GM21360 (cell line): ENCODE data around the gene PRDM16.
"Not testable (repeated sequence)": the region's sequence is repeated elsewhere in the genome, so short reads cannot be mapped to it uniquely, and the experiment has no call there.

ENCODE experiments used
- ATAC-seq: cut with Tn5 transposase; IDR thresholded peaks from one replicate; pipeline ENCODE4 v1.9.1; 2021; ENCODE audit warnings: mild to moderate bottlenecking, moderate library complexity; ENCODE audit not compliant: unreplicated experiment

The PRDM16 gene

DNA sequence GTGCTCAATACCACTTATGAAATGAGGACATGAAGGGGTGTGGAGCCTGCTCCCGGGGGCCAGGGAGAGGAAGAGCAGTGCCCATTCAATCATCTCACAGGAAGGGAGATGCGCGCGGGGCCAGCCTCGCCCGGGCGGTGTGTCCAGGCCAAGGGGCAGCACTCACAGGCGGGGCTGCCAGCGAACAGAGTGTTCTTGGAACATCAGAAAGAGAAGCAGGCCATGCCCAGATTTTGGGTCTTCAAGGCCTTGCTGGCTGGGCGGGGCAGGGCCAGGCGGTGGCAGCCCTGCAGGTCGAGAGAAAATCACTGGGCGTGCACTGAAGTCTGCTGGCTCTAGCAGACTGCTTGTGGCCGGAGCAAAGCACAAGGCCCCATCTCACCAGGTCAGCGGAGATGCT lies 168.6 kb downstream of the PRDM16 start:
- no peak for ATAC-seq

DNA sequence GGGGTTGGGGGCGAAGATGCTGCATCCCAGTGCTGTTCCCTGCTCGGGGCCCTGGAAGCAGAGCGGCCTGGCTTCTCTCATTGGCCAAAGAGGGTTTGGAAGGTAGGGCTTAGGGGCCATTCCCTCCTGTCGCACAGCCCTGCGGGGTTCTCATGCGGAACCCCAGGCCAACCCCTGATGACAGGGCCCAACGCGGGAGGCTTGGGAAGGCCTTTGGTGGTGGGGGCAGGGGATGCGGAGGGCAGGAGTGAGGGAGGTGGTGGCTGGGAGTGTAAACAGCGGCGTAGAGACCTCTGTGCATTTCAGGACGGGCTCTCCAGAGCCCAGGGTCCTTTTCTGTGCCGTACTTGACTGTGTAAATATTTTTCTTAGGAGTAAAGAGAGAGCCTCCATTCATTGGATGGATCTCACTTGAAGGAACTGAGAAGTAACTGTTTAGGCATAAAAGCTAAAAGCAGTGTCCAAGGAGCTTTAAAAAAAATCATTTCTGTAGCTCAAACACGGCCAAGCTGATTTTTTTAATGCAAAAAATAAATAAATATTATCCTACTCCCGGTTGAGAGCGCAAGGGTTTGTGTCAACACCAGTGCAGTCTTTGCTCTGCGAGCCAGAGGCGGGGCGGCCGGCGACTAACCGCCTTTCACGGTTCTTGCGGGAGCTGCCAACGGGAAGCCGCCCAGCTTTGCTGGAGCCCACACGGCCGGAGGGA lies 169.1 kb downstream of the PRDM16 start:
- no peak for ATAC-seq

DNA sequence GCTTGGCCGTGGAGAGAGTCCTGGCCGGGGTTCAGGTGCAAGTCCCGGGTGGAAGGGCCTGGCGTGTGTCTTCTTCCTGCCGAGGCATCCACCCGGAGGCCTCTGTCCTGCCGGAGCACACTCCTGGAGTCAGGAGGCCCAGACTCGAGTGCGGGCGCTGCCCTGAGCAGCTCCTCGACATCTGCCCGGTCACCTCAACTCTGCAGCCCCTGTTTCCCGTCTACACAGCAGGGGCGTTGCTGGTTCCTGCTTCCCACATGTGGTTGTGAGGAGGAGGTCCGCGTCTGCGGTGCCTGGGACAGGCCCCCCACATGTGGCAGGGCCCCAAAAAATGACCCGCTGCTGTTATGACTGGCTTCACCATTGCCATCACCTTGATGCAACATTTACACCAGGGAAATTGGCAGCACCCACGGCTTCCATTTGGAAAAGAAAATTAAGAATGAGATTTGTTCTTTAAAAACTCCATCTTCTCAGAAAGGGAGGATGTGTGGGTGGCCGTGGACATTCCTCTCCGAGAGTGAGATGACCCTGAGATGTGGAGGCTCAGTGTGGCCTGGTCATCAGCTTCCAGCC lies 169.8 kb downstream of the PRDM16 start:
- ATAC-seq = no peak

DNA sequence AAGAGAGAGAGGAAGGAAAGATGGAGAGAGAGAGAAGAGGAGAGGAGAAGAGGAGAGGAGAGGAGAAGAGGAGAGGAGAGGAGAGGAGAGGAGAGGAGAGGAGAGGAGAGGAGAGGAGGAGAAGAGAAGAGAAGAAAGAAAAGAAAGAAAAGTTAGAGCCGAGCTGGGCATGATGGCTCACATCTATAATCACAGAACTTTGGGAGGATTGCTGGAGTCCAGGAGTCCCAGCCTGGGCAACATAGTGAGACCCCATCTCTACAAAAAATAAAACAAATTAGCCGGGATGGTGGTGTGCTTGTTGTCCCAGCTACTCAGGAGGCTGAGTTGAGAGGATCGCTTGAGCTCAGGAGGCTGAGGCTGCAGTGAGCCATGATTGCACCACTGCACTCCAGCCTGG lies 171.0 kb downstream of the PRDM16 start:
- not testable (repeated sequence) for ATAC-seq

DNA sequence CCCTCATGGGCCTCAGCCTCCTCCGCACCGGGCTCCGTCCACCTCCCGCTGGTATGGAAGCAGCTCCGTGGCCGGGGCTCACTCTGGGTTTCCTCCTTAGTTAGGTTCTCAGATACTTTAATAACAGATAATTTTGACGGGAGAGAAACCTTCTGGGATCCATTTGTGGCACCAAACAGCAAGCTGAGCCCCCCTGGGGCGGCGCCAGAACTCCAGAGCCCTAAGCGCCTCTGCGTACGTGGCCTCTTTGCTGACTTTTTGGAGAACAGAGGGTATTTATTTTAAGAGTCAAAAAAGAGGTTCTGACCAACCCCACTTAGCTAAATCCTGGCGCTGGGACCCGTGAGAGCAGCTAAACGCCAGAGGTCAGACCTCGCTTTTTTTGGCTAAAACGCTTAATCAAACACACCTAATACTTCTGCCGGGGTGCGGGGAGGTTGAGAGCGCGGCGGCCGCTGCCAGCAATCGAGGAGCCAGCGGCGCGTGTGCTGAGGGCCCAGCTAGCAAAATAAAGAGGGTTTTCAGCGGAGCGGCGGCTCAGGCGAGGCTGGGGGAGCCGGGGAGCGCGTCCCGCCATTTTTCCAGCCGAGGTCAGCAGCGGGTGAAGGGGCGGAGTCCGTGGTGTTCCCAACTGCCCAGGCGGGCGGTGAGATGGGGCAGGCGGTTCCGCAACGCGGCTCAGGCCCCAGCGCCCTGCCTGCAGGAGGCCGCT lies 171.7 kb downstream of the PRDM16 start:
- no peak for ATAC-seq

DNA sequence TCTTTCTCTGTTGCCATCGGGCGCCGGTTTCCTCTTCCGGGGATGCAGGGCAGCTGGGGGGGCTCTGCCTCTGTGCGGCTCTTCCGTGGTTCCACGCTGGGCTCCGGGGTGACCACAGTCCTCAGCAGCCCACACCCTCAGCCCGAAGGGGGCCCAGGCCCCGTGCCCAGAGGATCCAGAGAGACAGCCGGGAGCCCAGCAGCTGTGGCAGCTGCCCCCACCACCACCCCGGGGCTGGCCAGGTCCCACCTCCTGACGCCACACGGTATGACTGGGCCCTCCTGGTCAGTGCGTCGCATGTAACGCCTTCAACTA lies 172.2 kb downstream of the PRDM16 start:
- no peak for ATAC-seq

DNA sequence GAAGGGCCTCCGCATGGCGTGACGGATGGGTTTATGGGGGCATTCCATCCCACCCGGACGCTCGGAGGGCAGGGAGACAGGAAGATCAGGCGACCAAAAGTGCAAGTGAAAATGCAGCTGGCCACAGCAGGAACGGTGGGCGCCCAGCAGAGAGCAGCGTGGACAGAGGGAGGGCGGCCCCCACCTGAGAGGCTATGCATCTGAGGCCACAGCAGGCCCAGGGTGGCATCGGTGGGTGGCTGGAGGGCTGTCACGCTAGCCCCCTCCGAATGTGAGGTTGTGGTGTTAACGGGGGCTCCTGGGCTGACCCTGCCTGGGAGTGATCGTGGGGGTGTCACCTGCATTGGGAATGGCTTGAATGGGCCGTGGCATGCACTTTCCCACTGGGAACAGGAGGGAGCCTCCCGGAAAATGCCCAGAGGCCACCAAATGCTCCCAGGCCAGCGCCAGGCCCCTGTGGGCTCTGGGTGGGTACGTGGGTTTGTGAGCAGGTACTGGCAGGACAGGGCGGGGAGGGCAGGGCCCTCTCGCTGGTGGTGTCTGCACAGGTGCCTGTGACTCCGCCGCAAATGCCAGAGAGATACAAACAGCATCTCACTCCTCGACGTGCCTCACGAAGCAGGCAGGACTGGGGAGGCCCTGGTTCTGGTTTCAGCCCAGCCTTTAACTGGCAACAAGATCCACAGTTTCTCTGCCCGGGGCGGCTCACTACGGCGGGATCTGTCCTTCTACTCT lies 172.8 kb downstream of the PRDM16 start:
- ATAC-seq = no peak

DNA sequence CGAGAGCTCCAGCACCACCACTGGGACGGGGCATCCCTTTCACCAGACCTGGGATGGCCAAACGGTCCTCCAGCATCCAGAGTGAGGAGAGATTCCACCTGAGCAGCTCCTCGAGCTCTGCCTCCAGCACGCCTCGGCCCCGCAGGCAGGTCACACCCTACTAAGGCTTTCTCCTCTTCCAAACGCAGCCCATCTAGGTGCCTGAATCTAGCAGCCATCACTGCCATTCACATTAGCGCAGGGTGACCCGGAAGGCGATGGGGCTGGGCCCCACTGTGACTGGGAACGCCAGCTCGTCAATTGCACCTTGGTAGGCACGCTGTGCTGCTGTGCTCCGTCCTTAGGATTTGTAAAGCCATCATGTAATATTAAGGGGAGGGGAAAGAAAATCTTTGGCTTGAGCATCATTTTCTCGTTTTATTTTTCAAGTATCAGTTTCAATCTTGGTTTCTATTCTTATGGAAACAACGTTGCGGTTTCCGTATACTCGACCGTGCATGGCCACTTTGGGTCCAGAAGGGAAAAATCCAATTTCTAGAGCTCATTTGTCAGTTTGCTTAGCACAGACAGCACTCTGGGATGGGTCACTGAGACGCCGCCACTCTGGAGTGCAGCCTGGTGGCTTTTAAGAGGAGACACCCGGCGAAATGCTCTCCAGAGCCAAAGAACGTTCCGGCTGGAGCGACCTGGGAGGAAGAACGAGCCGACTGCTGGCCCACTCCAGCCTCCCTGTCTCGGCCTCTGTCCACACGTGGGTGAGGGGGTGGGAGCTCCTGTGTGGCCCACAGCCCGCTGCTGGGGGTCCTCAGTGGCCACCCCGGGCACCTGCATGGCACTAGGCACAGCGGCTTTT lies 173.6 kb downstream of the PRDM16 start:
- no peak for ATAC-seq

DNA sequence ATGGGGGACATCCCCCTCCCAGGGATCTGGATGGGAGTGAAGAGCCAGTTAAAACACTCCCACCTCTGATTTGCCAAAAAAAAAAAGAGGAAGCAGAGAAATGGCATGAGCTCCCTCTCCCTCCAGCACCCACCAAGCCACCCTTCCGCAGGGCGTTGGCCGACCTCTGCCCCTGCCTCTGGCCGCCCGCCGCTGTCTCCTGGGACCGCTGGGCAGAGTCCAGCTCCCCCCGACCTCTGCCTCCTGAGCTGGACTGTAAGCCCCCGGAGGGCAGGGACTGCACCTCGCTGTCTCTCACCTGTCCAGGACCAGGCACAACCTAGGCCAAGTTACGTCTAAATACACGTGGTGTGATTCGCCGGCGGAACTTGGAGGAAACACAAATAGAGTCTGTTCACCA lies 174.3 kb downstream of the PRDM16 start:
- no peak for ATAC-seq

DNA sequence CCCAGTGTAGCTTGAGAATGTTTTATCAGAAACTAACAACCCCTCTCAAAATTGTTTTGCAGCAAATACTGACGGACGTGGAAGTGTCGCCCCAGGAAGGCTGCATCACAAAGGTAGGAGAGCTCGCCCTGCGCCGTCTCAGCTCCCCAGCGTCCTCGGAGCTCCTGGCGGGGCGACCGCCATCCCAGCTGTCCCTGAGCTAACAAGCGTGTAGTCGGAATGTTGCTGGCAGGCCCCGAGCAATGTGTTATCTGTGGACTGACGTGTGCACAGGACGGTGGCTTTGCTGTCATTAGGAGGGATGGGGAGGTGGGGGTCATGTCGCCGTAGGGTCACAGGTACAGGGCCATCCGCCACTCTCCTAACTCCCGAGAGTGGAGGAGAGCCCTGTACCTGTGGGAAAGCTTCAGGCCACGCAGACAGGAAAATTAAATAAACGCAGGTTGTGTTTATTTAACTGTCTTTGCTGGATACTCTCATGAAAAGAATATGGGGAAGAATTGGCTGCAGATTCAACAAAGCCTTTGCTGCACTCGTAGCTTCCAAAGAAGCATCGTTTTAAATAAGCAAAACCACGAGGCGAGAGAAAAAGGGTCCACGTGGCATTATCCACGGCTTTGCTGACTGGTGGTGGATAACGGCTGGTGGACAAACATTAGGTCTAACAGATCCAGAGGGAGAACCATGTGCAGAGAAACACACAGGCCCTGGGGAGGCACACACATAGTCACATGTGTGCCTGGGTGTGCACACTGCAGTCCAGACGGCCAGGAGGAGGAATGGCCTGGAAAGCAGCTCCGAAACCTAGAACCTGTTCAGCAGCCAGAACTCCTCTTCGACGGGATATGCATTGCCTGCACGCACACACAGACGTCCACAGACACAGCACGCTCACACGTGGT lies 175.3 kb downstream of the PRDM16 start:
- no peak for ATAC-seq

DNA sequence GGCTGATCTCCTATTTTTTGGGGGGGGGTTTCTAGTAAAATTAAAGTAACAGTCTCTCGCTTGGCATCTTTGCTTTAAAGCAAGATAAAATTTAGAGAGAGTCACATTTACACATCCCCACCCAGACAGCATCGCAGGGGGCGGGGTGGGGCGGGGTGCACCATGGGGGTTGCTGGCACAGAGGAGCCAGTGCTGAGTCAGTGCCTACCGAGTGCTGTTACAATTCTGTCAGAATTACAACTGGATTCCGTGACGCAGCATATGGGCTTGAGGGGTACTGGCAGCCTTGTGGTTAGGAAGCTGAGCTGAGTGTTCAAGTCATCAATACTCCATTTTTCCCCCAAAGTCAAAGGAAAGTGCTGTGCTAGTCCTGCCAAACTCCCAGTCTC lies 175.9 kb downstream of the PRDM16 start:
- no peak for ATAC-seq

DNA sequence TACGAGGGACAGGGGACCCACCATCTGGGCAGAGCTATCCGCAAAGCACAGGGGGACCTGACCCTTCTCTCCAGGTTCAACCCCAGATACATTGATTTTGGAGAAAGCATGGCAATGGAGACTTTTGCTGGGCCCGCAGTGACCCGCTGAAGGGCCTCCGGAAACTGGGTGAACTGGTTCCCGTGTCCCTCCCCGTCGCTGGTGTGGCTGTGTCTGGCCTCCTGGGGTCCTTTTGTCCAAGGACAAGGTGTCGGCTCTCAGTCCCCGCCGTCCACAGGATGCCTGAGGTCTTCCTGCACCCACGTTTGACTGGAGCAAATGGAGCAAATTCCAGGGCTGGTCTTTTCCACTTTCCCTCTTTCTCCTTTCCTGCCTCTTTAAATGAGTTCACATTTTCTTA lies 176.3 kb downstream of the PRDM16 start:
- no peak for ATAC-seq

DNA sequence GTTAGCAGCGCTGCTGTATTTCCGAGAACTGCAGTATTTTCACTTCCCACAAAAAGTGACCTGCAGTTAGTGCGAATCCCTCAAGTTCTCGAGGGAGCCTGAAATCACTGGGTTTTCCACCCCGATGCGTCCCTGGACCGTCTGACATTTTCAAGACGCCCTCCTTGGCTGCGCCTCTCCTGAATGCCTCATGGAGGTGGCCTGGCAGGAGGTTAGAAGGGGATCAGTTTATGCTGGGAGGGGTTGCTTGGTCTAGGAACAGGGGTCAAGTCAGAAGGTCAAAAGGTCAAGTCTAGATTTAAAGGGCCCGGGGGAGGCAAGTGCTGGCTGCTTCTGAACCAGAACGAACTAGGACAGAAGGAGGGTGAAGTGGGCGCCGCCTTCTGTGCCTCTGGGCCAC lies 176.8 kb downstream of the PRDM16 start:
- ATAC-seq = no peak

DNA sequence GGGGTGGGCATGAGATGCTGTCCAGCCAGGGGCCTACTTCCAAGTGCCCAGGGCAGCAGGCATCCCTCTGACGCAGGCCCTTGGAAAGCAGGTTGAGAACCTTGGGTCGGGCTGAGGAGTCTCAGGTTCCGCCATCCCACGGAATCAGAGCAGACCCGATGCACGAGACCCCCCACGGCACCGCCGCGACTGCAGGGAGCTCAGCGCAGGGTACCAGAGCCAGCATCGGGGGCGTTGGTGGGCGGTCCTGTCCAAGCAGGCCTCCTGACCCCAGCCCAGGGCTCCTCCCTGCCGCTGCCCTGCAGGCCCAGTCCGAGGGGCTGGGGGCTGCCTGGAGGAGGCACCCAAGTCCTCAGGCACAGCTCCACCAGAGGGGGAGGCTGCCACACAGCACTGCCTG lies 177.2 kb downstream of the PRDM16 start:
- ATAC-seq = no peak

DNA sequence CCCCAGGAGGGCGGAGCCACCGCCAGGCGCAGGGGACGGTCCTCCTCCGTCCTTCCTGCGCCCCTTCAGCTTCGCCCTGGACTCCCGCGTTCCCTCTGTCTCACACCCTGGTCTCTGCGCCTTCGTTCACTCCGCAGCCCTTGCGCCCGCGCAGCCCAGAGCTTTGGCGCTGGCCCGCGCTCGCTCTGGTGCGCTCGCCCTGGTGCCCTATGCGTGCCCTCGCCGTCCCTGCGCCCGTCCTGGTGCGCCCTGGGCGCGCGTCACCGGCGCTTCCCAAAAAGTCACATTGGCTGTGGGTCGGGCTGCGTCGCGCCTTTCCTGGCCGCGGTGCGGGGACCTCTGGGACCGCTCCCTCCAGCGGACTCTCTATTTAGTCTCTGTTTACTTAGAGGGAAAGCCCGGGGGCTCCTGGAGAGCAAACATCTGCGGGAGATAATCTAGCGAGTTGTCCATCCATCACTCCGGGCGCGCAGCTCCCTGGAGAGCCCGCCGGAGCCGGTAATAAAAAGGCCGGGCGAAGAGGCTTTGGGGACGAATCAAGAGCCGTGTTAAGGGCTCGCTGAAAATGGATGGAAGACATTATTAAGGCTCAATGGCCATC lies 178.6 kb downstream of the PRDM16 start:
- ATAC-seq = no peak

DNA sequence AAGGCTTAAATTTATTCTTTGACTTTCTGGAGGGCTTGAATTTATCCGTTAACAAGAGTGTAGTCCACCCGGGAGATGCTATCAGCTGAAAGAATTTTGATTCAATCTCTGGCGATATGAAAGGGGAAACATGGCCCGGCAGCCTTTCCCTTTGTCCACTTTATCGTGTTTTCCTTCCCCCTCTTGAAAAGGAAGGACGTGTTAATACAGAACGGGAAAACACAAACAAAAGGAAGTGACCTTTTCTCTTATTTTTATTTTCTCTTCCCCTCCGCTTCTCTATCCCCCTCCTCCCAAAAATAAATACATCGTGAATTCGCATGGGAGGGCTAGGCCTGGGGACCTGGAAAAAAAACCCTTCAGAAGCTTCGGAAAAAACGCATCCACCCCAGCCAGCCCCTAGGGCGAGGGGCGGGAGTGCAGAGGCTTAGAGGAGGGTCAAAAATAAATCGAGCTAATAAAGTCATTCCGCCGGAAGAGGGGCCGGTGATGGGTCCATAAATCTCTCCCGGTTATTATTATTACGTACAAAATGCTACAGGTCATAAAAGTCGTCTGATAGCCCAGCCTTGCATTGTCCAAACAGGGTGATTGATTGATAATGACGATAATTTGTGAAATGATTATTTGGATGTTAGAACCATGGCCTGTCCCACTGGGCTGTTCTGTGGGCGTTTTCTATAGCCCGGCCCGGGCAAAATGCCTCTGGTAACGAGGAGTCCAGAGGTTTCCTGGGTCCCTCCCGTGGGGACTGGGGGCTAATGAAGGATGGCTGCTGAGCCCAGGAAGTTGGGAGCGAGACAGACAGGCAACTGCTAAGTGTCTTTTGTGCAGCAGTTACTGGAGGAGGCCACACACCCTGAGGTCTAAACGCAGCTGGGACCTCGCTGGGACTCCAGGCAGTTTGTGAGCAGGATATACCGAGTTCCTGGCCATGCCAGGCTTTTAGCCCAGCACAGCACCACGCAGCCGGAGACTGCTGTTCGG lies 179.4 kb downstream of the PRDM16 start:
- ATAC-seq = no peak

DNA sequence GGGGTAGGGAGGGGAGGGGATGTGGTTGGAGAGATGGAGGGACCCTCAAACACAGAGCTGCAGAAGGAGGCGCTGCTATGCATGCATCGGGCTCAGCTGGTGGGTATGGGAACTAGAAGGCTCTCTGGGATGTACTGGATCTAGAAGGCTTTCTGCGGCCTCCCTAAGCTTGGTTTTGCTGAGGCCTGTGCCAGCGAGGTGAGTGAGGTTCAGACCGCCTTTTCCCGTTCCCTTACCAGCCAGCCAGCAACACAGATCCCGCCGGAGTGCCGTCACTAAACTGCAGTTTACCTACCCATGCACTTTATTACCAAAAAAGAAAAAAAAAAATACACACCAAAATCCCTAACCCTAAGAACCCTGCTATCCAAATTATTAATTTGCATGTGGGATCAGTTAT lies 180.2 kb downstream of the PRDM16 start:
- ATAC-seq = no peak
